H1 (cell line): ENCODE results near the gene APAF1. TPM values are rescaled to one million over a fixed set of nuclear protein-coding genes. Genes with fewer than 3 reads are reported as not detected.

ENCODE experiments used
- CTCF ChIA-PET: fragments of 300-600 bp; sonication (Branson Sonifier 250); formaldehyde crosslinking; loops from one replicate; lab custom pipeline; 2021; ENCODE audit not compliant: partially characterized antibody; lab: Charles Lee
- POLR2A ChIA-PET: fragments of 300-600 bp; sonication (Branson Sonifier 250); formaldehyde crosslinking; loops from one replicate; lab custom pipeline; 2021; ENCODE audit warnings: inconsistent platforms; ENCODE audit not compliant: partially characterized antibody; lab: Charles Lee
- DNase-seq, 2 experiments: peaks; one replicate each; pipeline versions ENCODE4 v3.0.0 to v3.0.0-alpha.2; 2010 to 2022; ENCODE audit warnings: low spot score in 2 of 2, low read depth in 1 of 2, mixed read lengths in 1 of 2
- FAIRE-seq: peaks from 2 replicates; lab custom pipeline; 2011; peaks lifted over from hg19 to GRCh38; lab: Jason Lieb, UNC
- H2AFZ ChIP-seq: 2 replicates; pipeline ENCODE4 v1.8.1; 2012; ENCODE audit warnings: low read length, inconsistent platforms
- H2AK5ac ChIP-seq: 2 replicates; pipeline ENCODE4 v1.6.1; 2013; ENCODE audit warnings: low read depth, low read length
- H2BK120ac ChIP-seq: replicated peaks from 2 replicates; pipeline ENCODE3; 2013; ENCODE audit warnings: low read depth, low read length, inconsistent platforms
- H2BK12ac ChIP-seq: 2 replicates; pipeline ENCODE4 v1.6.1; 2013; ENCODE audit warnings: low read depth, low read length
- H2BK15ac ChIP-seq: 2 replicates; pipeline ENCODE4 v1.6.1; 2013; ENCODE audit warnings: low read length
- H2BK20ac ChIP-seq: 2 replicates; pipeline ENCODE4 v1.6.1; 2013; ENCODE audit warnings: low read length
- H2BK5ac ChIP-seq: 2 replicates; pipeline ENCODE4 v1.6.1; 2013; ENCODE audit warnings: low read depth, low read length
- H3K14ac ChIP-seq: 2 replicates; pipeline ENCODE4 v1.6.1; 2013; ENCODE audit warnings: inconsistent platforms; ENCODE audit not compliant: insufficient read length
- H3K18ac ChIP-seq: 2 replicates; pipeline ENCODE4 v1.6.1; 2013; ENCODE audit warnings: low read length; ENCODE audit errors: extremely low read depth
- H3K23ac ChIP-seq: 2 replicates; pipeline ENCODE4 v1.6.1; 2013; ENCODE audit warnings: inconsistent platforms; ENCODE audit not compliant: insufficient read length
- H3K23me2 ChIP-seq: 2 replicates; pipeline ENCODE4 v1.6.1; 2013; ENCODE audit warnings: low read depth, low read length
- H3K27ac ChIP-seq: 2 replicates; pipeline ENCODE4 v1.6.1; 2011; ENCODE audit warnings: low read depth, low read length, inconsistent platforms
- H3K27me3 ChIP-seq, 4 experiments: replicated peaks in 1 of 4; 1 replicate in 1 of 4; 2 replicates in 3 of 4; pipeline versions ENCODE4 v1.6.1 to v1.8.1; 2011 to 2013; ENCODE audit warnings: low read length in 3 of 4, mild to moderate bottlenecking in 3 of 4, inconsistent platforms in 2 of 4, mixed read lengths in 2 of 4, moderate library complexity in 1 of 4; ENCODE audit not compliant: control insufficient read depth in 3 of 4, insufficient read depth in 3 of 4; ENCODE audit errors: extremely low read depth in 1 of 4
- H3K36me3 ChIP-seq, 4 experiments: 2 replicates each; pipeline versions ENCODE4 v1.6.1 to v1.8.1; 2011 to 2013; ENCODE audit warnings: mild to moderate bottlenecking in 4 of 4, low read length in 3 of 4, moderate library complexity in 2 of 4, control low read depth in 1 of 4, inconsistent platforms in 1 of 4; ENCODE audit not compliant: insufficient read depth in 4 of 4, control insufficient read depth in 2 of 4
- H3K4ac ChIP-seq: replicated peaks from 2 replicates; pipeline ENCODE3; 2013; ENCODE audit warnings: low read length, low read depth, mixed read lengths, inconsistent platforms; ENCODE audit not compliant: insufficient read length
- H3K4me1 ChIP-seq, 4 experiments: replicated peaks in 1 of 4; 1 replicate in 1 of 4; 2 replicates in 3 of 4; pipeline versions ENCODE4 v1.6.1 to v1.8.1; 2011 to 2013; ENCODE audit warnings: low read length in 3 of 4, inconsistent platforms in 2 of 4, mixed read lengths in 1 of 4; ENCODE audit not compliant: insufficient read depth in 4 of 4, control insufficient read depth in 3 of 4
- H3K4me2 ChIP-seq, 2 experiments: 2 replicates each; pipeline versions ENCODE4 v1.6.1 to v1.8.1; 2011 to 2013; ENCODE audit warnings: low read depth in 2 of 2, low read length in 2 of 2, control low read depth in 1 of 2, inconsistent platforms in 1 of 2, mild to moderate bottlenecking in 1 of 2; ENCODE audit not compliant: insufficient read depth in 1 of 2
- H3K4me3 ChIP-seq, 4 experiments: fragments of 200-600, 300-600 bp in 1 of 4; sonication (generic), shearing (Covaris generic), sonication (Bioruptor Twin) in 1 of 4; 2 replicates each; pipeline versions ENCODE4 v1.5.1 to v1.8.1; 2011 to 2016; ENCODE audit warnings: low read length in 4 of 4, low read depth in 3 of 4, control low read depth in 2 of 4, inconsistent platforms in 2 of 4, mild to moderate bottlenecking in 2 of 4, mixed read lengths in 1 of 4, moderate library complexity in 1 of 4; ENCODE audit not compliant: insufficient read depth in 2 of 4; ENCODE audit errors: extremely low read depth in 1 of 4
- H3K56ac ChIP-seq: replicated peaks from 2 replicates; pipeline ENCODE3; 2013; ENCODE audit warnings: low read depth, mild to moderate bottlenecking, mixed read lengths, low read length, inconsistent platforms; ENCODE audit not compliant: insufficient read length
- H3K79me1 ChIP-seq: 2 replicates; pipeline ENCODE4 v1.6.1; 2013; ENCODE audit warnings: low read depth, low read length, control low read depth
- H3K79me2 ChIP-seq, 2 experiments: 2 replicates each; pipeline versions ENCODE4 v1.6.1 to v1.8.1; 2012 to 2013; ENCODE audit warnings: low read length in 2 of 2, mild to moderate bottlenecking in 2 of 2, inconsistent platforms in 1 of 2; ENCODE audit not compliant: insufficient read depth in 2 of 2, control insufficient read depth in 1 of 2
- H3K9ac ChIP-seq, 4 experiments: replicated peaks in 1 of 4; 1 replicate in 1 of 4; 2 replicates in 3 of 4; pipeline versions ENCODE4 v1.6.1 to v1.8.1; 2011 to 2013; ENCODE audit warnings: low read depth in 3 of 4, low read length in 3 of 4, control low read depth in 2 of 4, mild to moderate bottlenecking in 2 of 4, moderate library complexity in 2 of 4, inconsistent platforms in 1 of 4; ENCODE audit errors: extremely low read depth in 1 of 4
- H3K9me3 ChIP-seq, 2 experiments: 2 replicates each; pipeline versions ENCODE4 v1.6.1 to v1.8.1; 2012 to 2013; ENCODE audit warnings: mild to moderate bottlenecking in 2 of 2, moderate library complexity in 2 of 2, control low read depth in 1 of 2, inconsistent platforms in 1 of 2, low read depth in 1 of 2, low read length in 1 of 2, mixed read lengths in 1 of 2; ENCODE audit not compliant: insufficient read depth in 2 of 2
- H4K20me1 ChIP-seq, 2 experiments: replicated peaks in 1 of 2; 2 replicates each; pipeline versions ENCODE3 to v1.8.1; 2011 to 2013; ENCODE audit warnings: inconsistent platforms in 2 of 2, low read length in 2 of 2, mild to moderate bottlenecking in 1 of 2; ENCODE audit not compliant: insufficient read depth in 2 of 2, control insufficient read depth in 1 of 2
- H4K5ac ChIP-seq: 2 replicates; pipeline ENCODE4 v1.6.1; 2013; ENCODE audit warnings: low read length, low read depth, mixed read lengths, inconsistent platforms; ENCODE audit not compliant: insufficient read length
- H4K8ac ChIP-seq: 2 replicates; pipeline ENCODE4 v1.8.0; 2013; ENCODE audit warnings: mild to moderate bottlenecking, moderate library complexity, low read length, inconsistent platforms; ENCODE audit not compliant: insufficient read depth; ENCODE audit errors: extremely low read depth
- H4K91ac ChIP-seq: replicated peaks from 2 replicates; pipeline ENCODE3; 2013; ENCODE audit warnings: low read length, mixed read lengths, inconsistent platforms; ENCODE audit not compliant: insufficient read length
- E2F6 ChIP-seq: IDR thresholded peaks from 2 replicates; pipeline ENCODE4 v1.6.1; 2012; ENCODE audit warnings: inconsistent platforms
- SP1 ChIP-seq: IDR thresholded peaks from 2 replicates; pipeline ENCODE4 v1.6.1; 2011; ENCODE audit warnings: low read depth, low read length
- TCF12 ChIP-seq: IDR thresholded peaks from 2 replicates; pipeline ENCODE4 v1.6.1; 2011; ENCODE audit warnings: low read depth, mild to moderate bottlenecking, low read length
- WGBS, 2 experiments: shearing (Covaris generic) in 1 of 2; methylation state at CpG; one replicate each; pipeline versions ENCODE4 v1.1.6 to v1.1.7; 2013 to 2015; ENCODE audit warnings: low lambda C conversion rate in 2 of 2, mixed read lengths in 2 of 2, inconsistent platforms in 1 of 2, low coverage in 1 of 2, missing lambda C conversion rate in 1 of 2; ENCODE audit not compliant: insufficient replicate concordance in 2 of 2, insufficient coverage in 1 of 2, insufficient read length in 1 of 2; ENCODE audit errors: extremely low coverage in 1 of 2, missing lambda C conversion rate in 1 of 2; 5-methylcytosine and 5-hydroxymethylcytosine counted together
- polyA plus RNA-seq, 7 experiments: library from polyadenylated mRNA; depleted of rRNA in 3 of 7; stranded (reverse) in 5 of 7; unstranded in 2 of 7; fragments of >200 nt in 5 of 7; fragments of 200-250 nt in 2 of 7; gene quantifications; 1 replicate in 5 of 7; 2 replicates in 1 of 7; 4 replicates in 1 of 7; pipeline versions ENCODE4 v1.2.1 to v1.2.3, GENCODE V29; 2011 to 2013; ENCODE audit warnings: missing spikeins in 2 of 7, mixed read lengths in 2 of 7
- total RNA-seq: library from RNA; stranded (reverse); fragmentation: NEBNext Ultra II Directional; extraction: Animal tissue kit (Norgen Biotek cat#: 25700); gene quantifications from 2 replicates; pipeline ENCODE4 v1.2.1, GENCODE V29; 2021

The APAF1 gene
- total and polyA plus RNA-seq, 2 of the 8 experiments (the other 6 are each of a cell fraction or from before 2014, with no cell fraction given), result 4.7 to 22.6 TPM

- H3K9ac ChIP-seq, result no peak overlapping the region
- H3K4me2 ChIP-seq, result peak overlapping the region in 1 of 2 experiments; percentile 29; a peak in 1 of 4 replicates
- H2BK20ac ChIP-seq, result no peak overlapping the region
- no peak for TF ChIP-seq TCF12
- no peak for TF ChIP-seq E2F6
- no peak for TF ChIP-seq SP1
Measured at GRCh38 chr12:98741196-98741555, 96.1 kb downstream of the APAF1 start.

More at GRCh38 chr12:98741196-98741555, 96.1 kb downstream of the APAF1 start:
- Histone ChIP-seq H3K79me2 (no peaks in the 10 kb centered on the region), H3K36me3 (no peaks in the 10 kb centered on the region), H3K27me3 (peaks cover 0 to 9% (median 6%) of the 10 kb centered on the region in 4 experiments; a peak in 5 of 7 replicates), H4K8ac (no peak overlapping the region), H3K18ac (no peak overlapping the region), H3K4me1 (peaks cover 0 to 12% (median 3%) of the 10 kb centered on the region in 4 experiments; a peak in 5 of 7 replicates), H3K4me3 (no peak overlapping the region), H2BK120ac (no peak overlapping the region), H3K23ac (no peak overlapping the region), H2BK5ac (no peak overlapping the region), H3K23me2 (no peaks in the 10 kb centered on the region), H2BK15ac (no peak overlapping the region), H3K79me1 (no peaks in the 10 kb centered on the region; the same call in 1 of the 2 replicates), H4K91ac (no peak overlapping the region), H4K20me1 (no peaks in the 10 kb centered on the region), H3K27ac (no peak overlapping the region), H2BK12ac (no peak overlapping the region), H3K4ac (no peak overlapping the region), H3K56ac (no peak overlapping the region), H4K5ac (no peak overlapping the region), H3K14ac (no peak overlapping the region), H2AK5ac (no peak overlapping the region), H3K9me3 (no peaks in the 10 kb centered on the region), H2AFZ (no peak overlapping the region)
- ChIA-PET POLR2A (no interaction called here), CTCF (interaction anchor here (0.7 to 6.3 kb wide), 18 partner anchors 12 to 260 kb away, joined by 3 to 57 read pairs (median 4); no protein-coding TSS in a partner anchor)
- 87% methylated on average over 4 of the region's 4 CpGs; no CpG with 5 or more reads in 1 of the 2 experiments for WGBS, 2 experiments
- FAIRE-seq, result no peak
- no peak for DNase-seq
